HFFc6 (cell line): ENCODE results near the gene PARN. TPM values are rescaled to one million over a fixed set of nuclear protein-coding genes. Genes with fewer than 3 reads are reported as not detected.
"Not testable (repeated sequence)": the region's sequence is repeated elsewhere in the genome, so short reads cannot be mapped to it uniquely, and the experiment has no call there.

Experiments used
- DNase-seq: peaks from one replicate; pipeline ENCODE4 v3.0.0-alpha.2; 2018
- H3K27ac Mint-ChIP-seq: 2 replicates; pipeline ENCODE4 v1.8.0; 2020; ENCODE audit warnings: mild to moderate bottlenecking, mixed read lengths
- H3K27me3 Mint-ChIP-seq: 2 replicates; pipeline ENCODE4 v1.8.0; 2021; ENCODE audit warnings: mild to moderate bottlenecking, moderate library complexity, mixed read lengths; ENCODE audit not compliant: insufficient read depth
- H3K36me3 Mint-ChIP-seq: 2 replicates; pipeline ENCODE4 v1.8.0; 2021; ENCODE audit warnings: low read depth, mixed read lengths
- H3K4me1 Mint-ChIP-seq: 2 replicates; pipeline ENCODE4 v1.8.0; 2020; ENCODE audit warnings: low read depth, mixed read lengths
- H3K4me3 Mint-ChIP-seq: 2 replicates; pipeline ENCODE4 v1.8.0; 2020; ENCODE audit warnings: mild to moderate bottlenecking, moderate library complexity, mixed read lengths
- H3K9me3 Mint-ChIP-seq: 2 replicates; pipeline ENCODE4 v1.8.0; 2020; ENCODE audit warnings: mild to moderate bottlenecking, mixed read lengths
- CTCF ChIP-seq: fragments of 200-600 bp; sonication (generic); IDR thresholded peaks from 2 replicates; pipeline ENCODE4 v1.5.0; 2021; ENCODE audit warnings: antibody characterized with exemption, mild to moderate bottlenecking
- total RNA-seq, 6 experiments: library from RNA; stranded (reverse); fragmentation: NEBNext Ultra II Directional; extraction: Animal tissue kit (Norgen Biotek cat#: 25700); gene quantifications; 2 replicates in 1 of 6; 3 replicates in 5 of 6; pipeline ENCODE4 v1.2.3, GENCODE V29; 2021

PARN gene
- total RNA-seq, 6 experiments from 2014 or later, result 25.5 to 36.1 (median 30.4) TPM

- Mint-ChIP-seq H3K4me3 (no peak overlapping the region), H3K36me3 (peaks cover 16% of the 10 kb centered on the region), H3K4me1 (peaks cover 9% of the 10 kb centered on the region), H3K27me3 (peaks cover under 1% of the 10 kb centered on the region; the same call in 1 of the 2 replicates), H3K9me3 (no peaks in the 10 kb centered on the region), H3K27ac (no peak overlapping the region)
- TF ChIP-seq CTCF, result no peak
- no peak for DNase-seq
Observed at GRCh38 chr16:14553447-14553846, 76.6 kb downstream of the PARN start.

GRCh38 chr16:14549789-14550153, 80.3 kb downstream of the PARN start:
- Mint-ChIP-seq H3K27me3 (peaks cover 2% of the 10 kb centered on the region; the same call in 1 of the 2 replicates), H3K4me3 (no peak overlapping the region), H3K27ac (no peak overlapping the region), H3K36me3 (peaks cover 21% of the 10 kb centered on the region), H3K9me3 (no peaks in the 10 kb centered on the region), H3K4me1 (peaks cover 18% of the 10 kb centered on the region)
- no peak for DNase-seq
- TF ChIP-seq CTCF, result no peak

- no peak for DNase-seq
- Mint-ChIP-seq H3K4me1 (peaks cover 18% of the 10 kb centered on the region), H3K36me3 (peaks cover 21% of the 10 kb centered on the region), H3K27me3 (peaks cover 2% of the 10 kb centered on the region; the same call in 1 of the 2 replicates), H3K9me3 (no peaks in the 10 kb centered on the region), H3K4me3 (no peak overlapping the region), H3K27ac (no peak overlapping the region; the same call in 1 of the 2 replicates)
- no peak for TF ChIP-seq CTCF
Observed at GRCh38 chr16:14548933-14549788, 80.9 kb downstream of the PARN start.

GRCh38 chr16:14545346-14545884, 84.6 kb downstream of the PARN start:
- Mint-ChIP-seq H3K4me1 (peaks cover 18% of the 10 kb centered on the region), H3K36me3 (peaks cover 35% of the 10 kb centered on the region), H3K4me3 (no peak overlapping the region), H3K27me3 (peaks cover 2% of the 10 kb centered on the region; the same call in 1 of the 2 replicates), H3K27ac (no peak overlapping the region), H3K9me3 (peaks cover 8% of the 10 kb centered on the region)
- TF ChIP-seq CTCF, result no peak
- DNase-seq, result no peak

- DNase-seq, H3K27ac Mint-ChIP-seq, H3K4me3 Mint-ChIP-seq, H3K9me3 Mint-ChIP-seq, H3K27me3 Mint-ChIP-seq: not testable (repeated sequence)
- Mint-ChIP-seq H3K4me1 (peaks cover 19% of the 10 kb centered on the region), H3K36me3 (peaks cover 35% of the 10 kb centered on the region)
Observed at GRCh38 chr16:14544846-14545245, 85.2 kb downstream of the PARN start.

- Mint-ChIP-seq H3K36me3 (peaks cover 23% of the 10 kb centered on the region), H3K9me3 (peaks cover 8% of the 10 kb centered on the region), H3K27ac (0 out of 2 replicates have a peak overlapping the region, but pooled peaks have one; percentile 9), H3K4me3 (no peak overlapping the region), H3K27me3 (no peaks in the 10 kb centered on the region), H3K4me1 (peaks cover 31% of the 10 kb centered on the region)
- DNase-seq, result no peak
- TF ChIP-seq CTCF, result no peak
Observed at GRCh38 chr16:14539631-14540030, 90.4 kb downstream of the PARN start.
